COLO829 (cell line): Measurements from ENCODE around the gene LBHD1.
A peak's percentile ranks its signal among the peaks of the same experiment; 100 is the strongest.
"Not testable (repeated sequence)": the region's sequence is repeated elsewhere in the genome, so short reads cannot be mapped to it uniquely, and the experiment has no call there.

Experiments
- DNase-seq: peaks from one replicate; pipeline ENCODE4 v3.0.0; 2012; ENCODE audit warnings: low spot score

LBHD1 gene

GRCh38 chr11:62664405-62665074, 7.5 kb downstream of the LBHD1 start:
- no peak for DNase-seq

- no peak for DNase-seq
These were observed 15.2 kb downstream of the LBHD1 start for GRCh38 chr11:62656796-62657429.

GRCh38 chr11:62654297-62654696, 17.8 kb downstream of the LBHD1 start:
- no peak for DNase-seq

GRCh38 chr11:62652161-62653006, 19.7 kb downstream of the LBHD1 start:
- DNase-seq: no peak

DNA sequence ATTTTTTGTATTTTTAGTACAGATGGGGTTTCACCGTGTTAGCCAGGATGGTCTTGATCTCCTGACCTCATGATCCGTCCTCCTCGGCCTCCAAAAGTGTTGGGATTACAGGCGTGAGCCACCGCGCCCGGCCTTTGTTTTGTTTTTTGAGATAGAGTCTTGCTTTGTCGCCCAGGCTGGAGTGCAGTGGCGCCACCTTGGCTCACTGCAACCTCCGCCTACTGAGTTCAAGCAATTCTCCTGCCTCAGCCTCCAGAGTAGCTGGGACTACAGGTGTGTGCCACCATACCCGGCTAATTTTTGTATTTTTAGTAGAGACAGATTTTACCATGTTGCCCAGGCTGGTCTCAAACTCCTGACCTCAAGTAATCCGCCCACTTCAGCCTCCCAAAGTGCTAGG, 21.8 kb downstream of the LBHD1 start:
- DNase-seq: not testable (repeated sequence)

DNA sequence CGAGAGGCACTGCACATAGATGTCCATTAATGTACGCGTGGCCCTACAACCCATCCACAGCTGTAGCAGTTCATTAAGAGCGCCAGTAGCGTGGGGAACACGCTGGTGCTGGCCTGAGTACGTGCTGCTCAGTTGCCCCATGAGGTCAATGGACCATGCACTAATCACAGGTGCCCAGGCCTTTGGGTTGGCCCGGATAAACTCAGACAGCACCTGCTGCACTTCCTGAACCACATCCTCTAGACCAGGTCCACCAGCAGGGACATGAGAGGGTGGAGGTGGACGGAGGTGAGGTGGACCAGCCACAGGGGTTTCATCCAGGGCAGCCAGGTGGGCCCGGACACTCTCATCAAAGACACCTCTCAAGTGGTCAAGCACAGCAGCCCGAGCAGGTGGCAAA, 22.6 kb downstream of the LBHD1 start:
- DNase-seq: no peak

- no peak for DNase-seq
These were observed 23.1 kb downstream of the LBHD1 start for GRCh38 chr11:62648967-62649364.

GRCh38 chr11:62648185-62648966, 23.7 kb downstream of the LBHD1 start:
- DNase-seq: no peak

GRCh38 chr11:62647609-62648005, 24.5 kb downstream of the LBHD1 start:
- DNase-seq: no peak

GRCh38 chr11:62646825-62647608, 25.1 kb downstream of the LBHD1 start:
- DNase-seq: no peak

DNA sequence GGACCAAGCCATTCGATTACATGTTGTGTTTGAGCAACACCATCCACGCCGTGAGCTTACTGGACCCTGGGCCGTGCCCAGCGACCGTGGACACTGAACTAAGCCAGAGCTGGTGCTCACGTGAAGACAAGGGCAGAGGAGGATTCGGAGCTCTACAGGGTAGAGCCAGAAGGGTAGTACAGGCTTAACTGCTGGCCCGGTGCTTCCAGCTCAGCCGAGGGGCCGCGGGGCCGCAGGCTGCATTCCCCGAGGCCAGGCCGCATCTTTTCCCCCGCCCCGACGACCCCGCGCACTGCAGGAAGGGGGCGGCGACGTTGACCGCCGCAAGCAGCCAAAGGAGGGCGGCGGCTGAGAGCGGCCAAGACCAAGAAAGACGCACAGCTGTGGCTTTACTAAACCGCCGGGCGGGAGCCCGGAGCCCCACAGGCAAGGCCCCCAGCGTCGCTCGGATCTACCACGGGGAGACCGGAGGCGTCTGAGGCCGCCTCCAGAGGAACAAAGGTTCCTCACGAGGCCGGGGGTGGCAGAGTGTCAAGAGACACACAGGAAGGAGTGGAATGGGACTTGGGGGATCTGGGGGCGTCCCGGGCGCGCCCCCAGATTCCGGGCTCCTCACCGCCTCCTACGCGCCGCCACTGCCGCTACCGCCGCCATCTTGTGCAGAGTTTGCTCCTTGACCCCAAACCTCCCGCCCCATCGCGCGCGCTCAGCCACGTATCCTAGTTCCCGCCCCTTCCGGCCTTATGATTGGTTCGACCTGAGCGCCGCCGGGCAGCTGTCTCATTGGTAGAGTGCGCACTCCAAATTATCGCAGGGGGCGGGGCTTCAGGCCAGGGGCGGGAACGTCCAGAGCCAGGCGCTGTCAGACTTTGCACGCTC, 25.9 kb downstream of the LBHD1 start, which contains the start of gene GANAB:
Gene GANAB (minus strand): TSS at position 668 of the 879 bp plus-strand sequence. CDS start 14 bp downstream, at position 654.
- peak; percentile 99 for DNase-seq

- no peak for DNase-seq
These were observed 26.5 kb downstream of the LBHD1 start for GRCh38 chr11:62645671-62645945.

- DNase-seq: no peak
These were observed 27.8 kb downstream of the LBHD1 start for GRCh38 chr11:62644220-62644619.

DNA sequence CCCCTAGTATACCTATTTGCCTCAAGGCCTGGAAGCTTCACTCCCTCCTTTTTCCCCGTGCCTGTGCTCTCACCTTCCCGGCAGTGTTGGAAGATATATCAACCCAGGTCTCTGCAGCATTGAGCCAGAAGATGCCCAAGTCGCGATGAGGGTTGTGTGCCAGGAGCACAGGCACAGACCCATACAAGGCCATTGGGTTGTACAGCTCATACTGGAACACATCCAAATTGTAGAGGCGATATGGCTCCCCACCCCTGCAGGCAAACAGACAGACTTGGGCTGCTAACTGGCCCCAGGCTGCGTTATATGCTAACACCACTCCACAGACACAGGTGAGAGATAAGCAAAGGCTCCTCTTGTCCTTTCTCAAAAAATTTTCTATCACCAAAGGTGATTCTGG, 39.6 kb downstream of the LBHD1 start:
- DNase-seq: no peak

DNA sequence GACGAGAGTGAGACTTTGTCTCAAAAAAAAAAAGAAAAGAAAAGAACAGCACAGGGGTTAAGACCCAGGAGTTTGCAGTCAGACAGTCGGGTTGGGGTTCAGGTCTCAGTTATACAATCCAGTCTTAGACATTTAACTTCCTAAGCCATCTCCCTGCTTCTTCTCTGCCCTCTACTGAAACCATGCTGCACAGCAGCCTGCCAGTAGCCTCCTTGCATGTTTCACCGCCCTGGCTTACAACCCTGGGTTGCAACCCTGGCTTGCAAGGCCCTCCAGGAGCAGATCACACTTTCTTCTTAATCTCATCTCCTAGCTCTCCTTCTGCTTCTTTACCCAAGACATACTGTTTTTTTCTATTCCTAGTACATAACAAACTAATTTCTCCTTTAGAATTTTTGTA, 44.4 kb downstream of the LBHD1 start:
- no peak for DNase-seq

- DNase-seq: no peak
These were observed 49.5 kb downstream of the LBHD1 start for GRCh38 chr11:62622476-62623089.

GRCh38 chr11:62621567-62622470, 50.2 kb downstream of the LBHD1 start, which contains the start of gene B3GAT3:
B3GAT3 (minus strand) TSS chr11:62621986; CDS start chr11:62621947, 39 bp downstream.
- DNase-seq: peak; percentile 99

GRCh38 chr11:62621027-62621566, 51.0 kb downstream of the LBHD1 start:
- no peak for DNase-seq

- not testable (repeated sequence) for DNase-seq
These were observed 55.1 kb downstream of the LBHD1 start for GRCh38 chr11:62616957-62617356.
